GM12872 (cell line): ENCODE measurements around the gene VSTM2L.

Experiments used
- CTCF ChIP-seq: IDR thresholded peaks from 3 replicates; pipeline ENCODE4 v1.5.1; 2011; ENCODE audit warnings: low read depth, mild to moderate bottlenecking, low read length, moderate library complexity; ENCODE audit not compliant: insufficient read depth

Gene VSTM2L

DNA sequence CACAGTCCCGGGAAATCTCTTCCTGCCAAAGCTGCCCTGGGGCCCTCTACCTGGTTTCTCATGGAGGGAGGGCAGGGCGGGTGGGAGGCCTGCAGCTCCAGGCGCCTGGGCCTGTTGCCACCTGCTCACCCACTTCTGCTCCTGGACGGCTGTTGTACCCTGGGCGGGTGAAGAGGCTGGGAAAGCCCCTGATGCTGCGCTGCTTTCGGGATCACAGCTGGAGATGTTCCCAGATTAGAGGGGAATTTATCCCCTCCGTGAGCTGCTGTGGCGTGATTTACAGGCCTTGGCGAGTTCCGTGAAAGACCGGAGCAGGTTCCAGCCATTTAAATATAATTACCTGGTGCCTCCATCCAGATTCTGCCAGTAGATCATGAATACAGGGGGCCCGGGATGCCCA, 12.3 kb upstream of the VSTM2L start:
- no peak for TF ChIP-seq CTCF

DNA sequence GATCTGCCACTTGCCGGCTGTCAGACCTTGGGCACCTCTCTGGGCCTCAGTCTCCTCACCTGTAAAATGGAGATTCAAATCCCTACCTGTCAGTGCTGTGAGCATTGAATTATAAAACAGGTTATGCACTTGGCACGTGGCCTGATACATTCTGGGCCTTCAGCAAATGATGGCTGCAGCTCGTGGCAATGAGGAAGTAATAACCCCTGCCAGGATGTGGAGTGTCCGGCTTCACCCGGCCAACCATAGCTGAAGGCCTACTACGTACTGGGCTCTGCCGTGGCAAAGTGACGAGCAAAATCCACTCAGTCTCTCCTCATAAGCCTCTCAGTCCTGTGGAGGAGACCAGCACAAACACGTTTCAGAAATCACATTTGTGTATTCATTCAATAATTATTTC, 10.9 kb upstream of the VSTM2L start:
- TF ChIP-seq CTCF, result no peak

DNA sequence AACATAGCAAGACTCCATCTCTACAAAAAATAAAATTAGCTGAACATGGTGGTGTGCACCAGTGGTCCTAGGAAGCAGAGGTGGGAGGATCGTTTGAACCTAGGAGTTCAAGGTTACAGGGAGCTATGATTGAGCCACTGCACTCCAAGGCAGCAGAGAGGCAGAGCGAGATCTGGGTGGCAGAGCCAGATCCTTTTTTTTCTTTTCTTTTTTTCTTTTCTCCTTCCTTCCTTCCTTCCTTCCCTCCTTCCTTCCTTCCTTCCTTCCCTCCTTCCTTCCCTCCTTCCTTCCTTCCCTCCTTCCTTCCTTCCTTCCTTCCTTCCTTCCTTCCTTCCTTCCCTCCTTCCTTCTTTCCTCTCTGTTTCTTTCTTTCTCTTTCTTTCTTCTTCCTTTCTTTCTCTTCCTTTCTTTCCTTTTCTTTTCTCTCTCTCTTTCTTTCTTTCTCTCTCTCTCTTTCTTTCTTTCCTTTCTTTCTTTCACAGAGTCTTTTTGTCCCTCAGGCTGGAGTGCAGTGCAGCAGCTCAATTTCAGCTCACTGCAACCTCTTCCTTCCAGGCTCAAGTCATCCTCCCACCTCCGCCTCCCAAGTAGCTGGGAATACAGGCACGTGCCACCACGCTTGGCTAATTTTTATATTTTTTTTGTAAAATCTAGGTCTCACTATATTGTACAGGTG, 9.2 kb upstream of the VSTM2L start:
- TF ChIP-seq CTCF, result no peak

GRCh38 chr20:37894454-37894853, 8.5 kb upstream of the VSTM2L start:
- TF ChIP-seq CTCF, result no peak

DNA sequence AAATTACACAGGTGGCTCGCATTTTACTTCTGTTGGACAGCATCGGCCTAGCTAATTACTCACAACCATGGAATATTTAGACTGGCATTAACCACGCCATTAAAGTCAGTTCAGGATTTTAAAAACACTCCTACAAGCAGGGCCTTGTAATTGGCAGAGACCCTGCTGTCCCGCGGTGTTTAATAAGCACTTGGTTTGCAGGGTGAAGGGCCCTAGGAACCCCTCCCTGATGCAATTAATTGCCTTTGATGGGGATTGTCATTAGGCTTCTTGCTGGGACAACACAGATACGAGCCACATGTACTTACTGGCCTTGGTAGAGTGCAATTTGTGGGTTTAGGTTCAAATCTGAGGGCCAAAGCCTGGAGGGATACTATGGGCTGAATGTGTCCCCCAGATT, 7.8 kb upstream of the VSTM2L start:
- TF ChIP-seq CTCF, result no peak

DNA sequence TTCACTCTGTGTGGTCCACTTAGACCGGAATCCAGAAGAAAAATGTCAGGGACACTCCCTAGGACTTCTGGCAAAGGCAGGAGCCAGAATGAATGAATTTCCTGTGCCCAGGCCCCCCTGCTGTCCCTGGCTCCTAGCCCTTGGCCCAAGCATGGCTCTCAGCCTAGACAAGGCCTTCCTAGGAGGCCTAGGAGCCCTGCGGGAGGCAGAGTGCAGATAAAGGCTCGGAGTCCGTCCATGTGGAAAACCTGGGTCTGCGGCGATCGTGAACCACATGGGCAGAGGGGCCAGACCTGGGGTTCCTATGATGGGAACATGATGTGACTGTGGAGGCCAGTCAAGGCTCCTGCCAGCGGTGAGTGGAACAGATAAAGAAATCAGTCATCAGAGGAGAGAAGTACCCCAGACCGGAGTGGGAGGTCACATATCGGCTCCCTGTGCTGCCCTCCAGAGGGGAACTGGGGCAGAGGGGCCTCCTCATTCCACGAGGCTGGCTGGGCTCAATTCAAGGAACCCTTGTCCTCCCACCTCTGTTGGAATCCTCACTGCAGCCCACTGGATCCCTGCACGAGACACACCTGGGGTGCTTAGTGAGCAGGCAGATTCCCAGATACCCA, 5.9 kb upstream of the VSTM2L start:
- TF ChIP-seq CTCF, result peak; percentile 45; the same call in 2 of the 3 replicates

DNA sequence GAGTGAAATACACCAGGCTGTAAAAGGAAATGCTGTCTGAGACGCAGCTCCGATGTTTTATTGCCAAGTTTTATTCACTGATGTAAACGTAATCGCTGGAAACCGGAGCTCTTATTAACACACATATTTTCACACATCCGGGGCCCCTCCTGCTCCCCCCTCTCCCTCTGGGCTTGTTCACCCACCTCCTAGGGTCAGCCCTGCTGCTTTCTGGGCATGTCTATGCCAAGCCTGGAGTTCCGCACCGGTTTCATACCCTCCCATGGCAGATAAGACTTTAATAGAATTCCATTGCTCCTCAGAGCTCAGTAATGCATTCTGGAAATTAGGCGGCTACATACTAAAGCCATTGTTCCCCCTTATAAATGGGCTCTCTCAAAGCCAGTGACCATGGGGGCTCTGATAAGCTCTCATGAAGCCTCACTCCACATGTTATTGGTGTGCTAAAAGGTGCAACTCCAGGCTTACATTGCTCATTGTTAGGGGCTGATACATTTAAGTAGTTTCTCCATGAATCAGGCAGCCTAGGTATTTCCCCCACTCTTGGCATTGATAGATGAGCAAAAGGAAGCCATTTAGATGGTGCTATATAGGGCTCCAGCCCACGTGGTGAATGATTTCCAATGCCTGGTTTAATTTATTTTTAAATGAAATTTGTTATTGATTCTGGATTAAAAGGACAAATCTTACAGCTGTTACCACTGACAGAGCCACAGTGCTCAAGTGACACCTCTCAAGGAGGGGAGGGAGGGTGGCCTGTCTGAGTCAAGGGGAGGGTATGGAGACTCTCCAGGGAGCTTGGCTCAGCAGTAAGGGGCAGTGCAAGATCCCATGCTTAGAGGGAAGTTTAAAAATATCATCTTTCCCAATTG, 4.5 kb upstream of the VSTM2L start:
- TF ChIP-seq CTCF, result no peak
